ENCODE data around the gene DNMT1. TPM values are rescaled to one million over a fixed set of nuclear protein-coding genes. Genes with fewer than 3 reads are reported as not detected.

DNMT1 gene
- total RNA-seq, 1 experiment from 2014 or later, result 117 TPM

GRCh38 chr19:10096615-10096963 lies 98.2 kb downstream of the DNMT1 start:
- DNase-seq, result no peak
- Histone ChIP-seq H3K36me3 (ENCODE audit: low read depth) (no peaks in the 10 kb centered on the region), H3K79me2 (ENCODE audit: low read depth) (no peaks in the 10 kb centered on the region), H3K27ac (no peak overlapping the region), H3F3A (ENCODE audit: insufficient read depth, low read depth) (peaks cover 19% of the 10 kb centered on the region; the same call in 1 of the 2 replicates), H3K9me2 (ENCODE audit: insufficient read depth) (no peaks in the 10 kb centered on the region), H3K4me2 (peak overlapping the region; percentile 94), H3K9me3 (ENCODE audit: insufficient read depth, low read depth) (no peaks in the 10 kb centered on the region), H3K27me3 (ENCODE audit: insufficient read depth, low read depth) (no peaks in the 10 kb centered on the region), H3K4me3 (peak overlapping the region; percentile 56), H2AFZ (peak overlapping the region; percentile 93), H4K20me1 (ENCODE audit: insufficient read depth) (no peaks in the 10 kb centered on the region), H3K4me1 (replicated peaks; ENCODE audit: insufficient read depth) (peaks cover 11% of the 10 kb centered on the region)
- ChIA-PET POLR2A (ENCODE audit: unreplicated experiment) (interaction anchor here (0.6 kb wide), 2 partner anchors 24 to 193 kb away, joined by 3 to 10 read pairs; no protein-coding TSS in a partner anchor), CTCF (interaction anchor here (0.6 to 0.7 kb wide), 2 partner anchors 55 to 141 kb away, joined by 3 to 10 read pairs; no protein-coding TSS in a partner anchor)
- intact Hi-C loops (cut with micrococcal nuclease; ENCODE audit: unreplicated experiment), result loop anchor here (5.0 kb wide), 1 partner anchor 156 kb away; the partner anchor contains the start of gene MRPL4
- BruUV-seq (replicated peaks), result no TSS peak
- TF ChIP-seq EZH2 (IDR thresholded peaks at IDR 0.05; ENCODE audit: low read depth) (no peak), CTCF (conservative IDR thresholded peaks at IDR 0.05) (no peak)

- no TSS peak for BruUV-seq (replicated peaks)
- H3K79me2 ChIP-seq (ENCODE audit: low read depth), result no peaks in the 10 kb centered on the region
- H2AFZ ChIP-seq, result peak overlapping the region; percentile 93
- H3K9me3 ChIP-seq (ENCODE audit: insufficient read depth, low read depth), result no peaks in the 10 kb centered on the region
- peaks cover 19% of the 10 kb centered on the region; the same call in 1 of the 2 replicates for H3F3A ChIP-seq (ENCODE audit: insufficient read depth, low read depth)
- no peak overlapping the region for H3K27ac ChIP-seq
- no peak for TF ChIP-seq CTCF (conservative IDR thresholded peaks at IDR 0.05)
- TF ChIP-seq EZH2 (IDR thresholded peaks at IDR 0.05; ENCODE audit: low read depth), result no peak
- H3K27me3 ChIP-seq (ENCODE audit: insufficient read depth, low read depth), result no peaks in the 10 kb centered on the region
- intact Hi-C loops (cut with micrococcal nuclease; ENCODE audit: unreplicated experiment), result loop anchor here (5.0 kb wide), 1 partner anchor 156 kb away; the partner anchor contains the start of gene MRPL4
- H3K36me3 ChIP-seq (ENCODE audit: low read depth), result no peaks in the 10 kb centered on the region
- ChIA-PET CTCF (interaction anchor here (0.6 to 0.7 kb wide), 5 partner anchors 35 to 164 kb away, joined by 3 to 15 read pairs (median 8); no protein-coding TSS in a partner anchor), POLR2A (ENCODE audit: unreplicated experiment) (interaction anchor here (0.6 kb wide), 7 partner anchors 25 to 1613 kb away, joined by 3 to 10 read pairs (median 5); partner anchors contain the start of genes MRPL4 and TYK2)
- H3K9me2 ChIP-seq (ENCODE audit: insufficient read depth), result no peaks in the 10 kb centered on the region
- H4K20me1 ChIP-seq (ENCODE audit: insufficient read depth), result no peaks in the 10 kb centered on the region
- peaks cover 11% of the 10 kb centered on the region for H3K4me1 ChIP-seq (replicated peaks; ENCODE audit: insufficient read depth)
- peak overlapping the region; percentile 56 for H3K4me3 ChIP-seq
- peak overlapping the region; percentile 94 for H3K4me2 ChIP-seq
- DNase-seq, result peak; percentile 77 to 95
Observed at GRCh38 chr19:10095948-10096614, 98.7 kb downstream of the DNMT1 start.

- Histone ChIP-seq H3K4me3 (peak overlapping the region; percentile 54; the same call in 1 of the 2 replicates), H3K4me2 (peak overlapping the region; percentile 92), H3K36me3 (ENCODE audit: low read depth) (no peaks in the 10 kb centered on the region), H3K79me2 (ENCODE audit: low read depth) (no peaks in the 10 kb centered on the region), H3K27ac (no peak overlapping the region), H4K20me1 (ENCODE audit: insufficient read depth) (no peaks in the 10 kb centered on the region), H3F3A (ENCODE audit: insufficient read depth, low read depth) (peaks cover 19% of the 10 kb centered on the region; the same call in 1 of the 2 replicates), H3K27me3 (ENCODE audit: insufficient read depth, low read depth) (no peaks in the 10 kb centered on the region), H3K9me3 (ENCODE audit: insufficient read depth, low read depth) (no peaks in the 10 kb centered on the region), H3K4me1 (replicated peaks; ENCODE audit: insufficient read depth) (peaks cover 11% of the 10 kb centered on the region), H2AFZ (peak overlapping the region; percentile 75; the same call in 1 of the 2 replicates), H3K9me2 (ENCODE audit: insufficient read depth) (no peaks in the 10 kb centered on the region)
- no peak for DNase-seq
- CTCF ChIA-PET, result interaction anchor here (0.6 to 0.7 kb wide), 2 partner anchors 36 to 163 kb away, joined by 8 to 15 read pairs; no protein-coding TSS in a partner anchor
- BruUV-seq (replicated peaks), result no TSS peak
- no peak for TF ChIP-seq CTCF (conservative IDR thresholded peaks at IDR 0.05)
- TF ChIP-seq EZH2 (IDR thresholded peaks at IDR 0.05; ENCODE audit: low read depth), result no peak
- intact Hi-C loops (cut with micrococcal nuclease; ENCODE audit: unreplicated experiment), result loop anchor here (5.0 kb wide), 1 partner anchor 157 kb away; the partner anchor contains the start of gene MRPL4
- POLR2A ChIA-PET (ENCODE audit: unreplicated experiment), result interaction anchor here (0.6 kb wide), 4 partner anchors 156 to 1613 kb away, joined by 3 to 7 read pairs (median 4); partner anchors contain the start of gene MRPL4
Observed at GRCh38 chr19:10095622-10095947, 99.2 kb downstream of the DNMT1 start.
